ENCODE results near the gene TFIP11.

- no peak for TF ChIP-seq SNIP1 (IDR thresholded peaks at IDR 0.05; ENCODE audit: low read depth)
- TF ChIP-seq TAL1 (IDR thresholded peaks at IDR 0.05), result no peak
- TF ChIP-seq ZNF431 (CRISPR knock-in tag; IDR thresholded peaks at IDR 0.05), result no peak
- TF ChIP-seq CTCF (IDR thresholded peaks at IDR 0.05 in 2 of 3, conservative IDR thresholded peaks at IDR 0.05 in 1 of 3; ENCODE audit: insufficient read depth in 2 of 3, low read depth in 1 of 3, low read length in 3 of 3), result no peak
- TF ChIP-seq HDAC3 (IDR thresholded peaks at IDR 0.05; ENCODE audit: borderline replicate concordance, partially characterized antibody), result no peak
- TF ChIP-seq EZH2 (IDR thresholded peaks at IDR 0.05; ENCODE audit: borderline replicate concordance, low read depth, low read length), result no peak
These were observed 41.5 kb downstream of the TFIP11 start for GRCh38 chr22:26470807-26471206.
